ENCODE results near the gene EFCC1. TPM values are rescaled to one million over a fixed set of nuclear protein-coding genes. Genes with fewer than 3 reads are reported as not detected.

EFCC1 gene
- total RNA-seq, 1 donor from 2014 or later: 0.60 TPM

DNA sequence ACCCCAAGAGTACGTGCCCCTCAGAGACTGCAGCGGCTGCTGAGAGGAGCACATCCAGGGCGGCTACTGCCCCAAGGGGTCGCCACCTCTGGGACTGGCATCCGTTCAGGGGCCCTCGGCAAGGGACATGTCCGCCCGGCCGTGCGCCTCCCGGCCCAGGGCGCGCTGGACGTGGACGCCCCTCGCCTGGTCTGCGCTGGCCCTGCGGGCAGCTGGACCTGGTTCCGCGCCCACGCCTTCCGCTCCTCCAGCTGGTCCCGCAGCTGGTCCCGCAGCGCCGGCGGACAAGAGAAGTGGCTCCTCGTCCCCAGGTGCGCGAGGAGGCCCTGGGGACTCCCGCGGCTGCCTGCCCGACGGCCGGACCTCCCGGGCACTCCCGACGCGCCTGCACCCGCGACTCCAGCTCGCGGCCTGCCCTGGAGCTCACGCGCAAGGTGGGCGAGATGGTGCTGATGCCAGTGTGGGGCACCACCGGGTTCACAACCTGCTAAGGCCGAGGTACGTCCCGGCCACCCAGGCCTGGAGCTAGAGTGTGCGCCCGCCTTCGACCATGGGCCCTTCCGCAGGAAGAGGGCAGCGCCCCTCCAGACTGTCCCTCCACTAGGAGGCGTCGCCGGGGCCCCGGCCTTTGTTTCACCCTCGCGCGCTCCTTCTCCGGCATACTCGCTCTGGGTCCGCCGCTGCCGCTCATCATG lies 45.1 kb downstream of the EFCC1 start:
- no peak overlapping the region for H3K4me3 Mint-ChIP-seq (ENCODE audit: low read depth)
- H3K36me3 Mint-ChIP-seq (ENCODE audit: insufficient read depth): peaks cover 13% of the 10 kb centered on the region
- H3K27ac Mint-ChIP-seq: no peak overlapping the region
- no peak for DNase-seq (ENCODE audit: low spot score, unreplicated experiment)
- peaks cover 10% of the 10 kb centered on the region for H3K27me3 Mint-ChIP-seq
- H3K4me1 Mint-ChIP-seq (ENCODE audit: low read depth): peaks cover 6% of the 10 kb centered on the region
- no peak for TF ChIP-seq CTCF (IDR thresholded peaks at IDR 0.05; ENCODE audit: unreplicated experiment)
- H3K9me3 Mint-ChIP-seq (ENCODE audit: low read depth): peaks cover 17% of the 10 kb centered on the region

GRCh38 chr3:129046732-129047552 lies 45.8 kb downstream of the EFCC1 start:
- TF ChIP-seq CTCF (IDR thresholded peaks at IDR 0.05; ENCODE audit: unreplicated experiment): no peak
- no peak overlapping the region for H3K27ac Mint-ChIP-seq
- peaks cover 13% of the 10 kb centered on the region for H3K36me3 Mint-ChIP-seq (ENCODE audit: insufficient read depth)
- peaks cover 10% of the 10 kb centered on the region for H3K27me3 Mint-ChIP-seq
- DNase-seq (ENCODE audit: low spot score, unreplicated experiment): no peak
- peaks cover 11% of the 10 kb centered on the region for H3K4me1 Mint-ChIP-seq (ENCODE audit: low read depth)
- no peak overlapping the region for H3K4me3 Mint-ChIP-seq (ENCODE audit: low read depth)
- peaks cover 17% of the 10 kb centered on the region for H3K9me3 Mint-ChIP-seq (ENCODE audit: low read depth)

DNA sequence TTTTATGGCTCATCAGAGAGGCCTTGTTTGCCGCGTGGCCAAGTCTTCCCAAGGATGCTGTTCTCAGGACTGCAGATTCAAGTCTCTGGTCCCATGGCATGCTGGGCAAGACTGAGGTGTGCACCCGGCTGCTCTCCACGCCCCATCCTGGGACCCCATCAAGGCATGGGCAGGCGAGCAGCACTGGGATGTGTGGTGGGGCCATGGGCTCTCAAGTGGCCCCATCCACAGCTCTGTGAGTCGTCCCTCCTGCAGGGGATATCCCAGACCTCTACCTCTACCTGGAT lies 46.4 kb downstream of the EFCC1 start:
- no peak for DNase-seq (ENCODE audit: low spot score, unreplicated experiment)
- peaks cover 12% of the 10 kb centered on the region for H3K4me1 Mint-ChIP-seq (ENCODE audit: low read depth)
- peaks cover 17% of the 10 kb centered on the region for H3K9me3 Mint-ChIP-seq (ENCODE audit: low read depth)
- no peak for TF ChIP-seq CTCF (IDR thresholded peaks at IDR 0.05; ENCODE audit: unreplicated experiment)
- H3K27ac Mint-ChIP-seq: no peak overlapping the region
- peaks cover 13% of the 10 kb centered on the region for H3K36me3 Mint-ChIP-seq (ENCODE audit: insufficient read depth)
- no peak overlapping the region for H3K4me3 Mint-ChIP-seq (ENCODE audit: low read depth)
- peaks cover 7% of the 10 kb centered on the region for H3K27me3 Mint-ChIP-seq

- peaks cover 10% of the 10 kb centered on the region for H3K9me3 Mint-ChIP-seq (ENCODE audit: low read depth)
- no peak for DNase-seq (ENCODE audit: low spot score, unreplicated experiment)
- H3K4me3 Mint-ChIP-seq (ENCODE audit: low read depth): no peak overlapping the region
- peaks cover 31% of the 10 kb centered on the region for H3K4me1 Mint-ChIP-seq (ENCODE audit: low read depth)
- H3K27ac Mint-ChIP-seq: no peak overlapping the region
- peaks cover 5% of the 10 kb centered on the region for H3K36me3 Mint-ChIP-seq (ENCODE audit: insufficient read depth)
- H3K27me3 Mint-ChIP-seq: peaks cover 4% of the 10 kb centered on the region
- no peak for TF ChIP-seq CTCF (IDR thresholded peaks at IDR 0.05; ENCODE audit: unreplicated experiment)
These were observed 49.6 kb downstream of the EFCC1 start for GRCh38 chr3:129050556-129051295.

- peak overlapping the region; percentile 40 for H3K4me3 Mint-ChIP-seq (ENCODE audit: low read depth)
- peaks cover 5% of the 10 kb centered on the region for H3K36me3 Mint-ChIP-seq (ENCODE audit: insufficient read depth)
- H3K9me3 Mint-ChIP-seq (ENCODE audit: low read depth): peaks cover 10% of the 10 kb centered on the region
- DNase-seq (ENCODE audit: low spot score, unreplicated experiment): no peak
- H3K4me1 Mint-ChIP-seq (ENCODE audit: low read depth): peaks cover 43% of the 10 kb centered on the region
- H3K27ac Mint-ChIP-seq: peak overlapping the region; percentile 86
- TF ChIP-seq CTCF (IDR thresholded peaks at IDR 0.05; ENCODE audit: unreplicated experiment): no peak
- H3K27me3 Mint-ChIP-seq: peaks cover 4% of the 10 kb centered on the region
These were observed 50.8 kb downstream of the EFCC1 start for GRCh38 chr3:129051871-129052340.

Data from progenitor cell of endocrine pancreas (in vitro differentiated cells).